ENCODE results near the gene ZBED1. TPM values are rescaled to one million over a fixed set of nuclear protein-coding genes. Genes with fewer than 3 reads are reported as not detected.

ZBED1 gene
- total and polyA plus RNA-seq, 9 of the 15 experiments (the other 6 are each of a cell fraction or from before 2014, with no cell fraction given): 0.61 to 27.6 (median 13.9) TPM

GRCh38 chrX:2502668-2503519, 2.1 kb upstream of the ZBED1 start (continued):
- TF ChIP-seq, protein P1, sequence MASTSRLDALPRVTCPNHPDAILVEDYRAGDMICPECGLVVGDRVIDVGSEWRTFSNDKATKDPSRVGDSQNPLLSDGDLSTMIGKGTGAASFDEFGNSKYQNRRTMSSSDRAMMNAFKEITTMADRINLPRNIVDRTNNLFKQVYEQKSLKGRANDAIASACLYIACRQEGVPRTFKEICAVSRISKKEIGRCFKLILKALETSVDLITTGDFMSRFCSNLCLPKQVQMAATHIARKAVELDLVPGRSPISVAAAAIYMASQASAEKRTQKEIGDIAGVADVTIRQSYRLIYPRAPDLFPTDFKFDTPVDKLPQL (IDR thresholded peaks at IDR 0.05; ENCODE audit: extremely low read depth, insufficient read length): no peak
- TF ChIP-seq HEY1 (CRISPR knock-in tag; IDR thresholded peaks at IDR 0.05; ENCODE audit: borderline replicate concordance): peak; percentile 65; the same call in 1 of the 2 replicates
- TF ChIP-seq JUND (IDR thresholded peaks at IDR 0.05; ENCODE audit: borderline replicate concordance, low read depth, low read length): no peak
- peak; percentile 64; the same call in 2 of the 3 replicates for TF ChIP-seq JUND (tag; IDR thresholded peaks at IDR 0.05; ENCODE audit: borderline replicate concordance, low read depth, low read length)
- no peak; the same call in 1 of the 2 replicates for TF ChIP-seq ZNF121 (CRISPR knock-in tag; conservative IDR thresholded peaks at IDR 0.05)
- TF ChIP-seq, protein P2, sequence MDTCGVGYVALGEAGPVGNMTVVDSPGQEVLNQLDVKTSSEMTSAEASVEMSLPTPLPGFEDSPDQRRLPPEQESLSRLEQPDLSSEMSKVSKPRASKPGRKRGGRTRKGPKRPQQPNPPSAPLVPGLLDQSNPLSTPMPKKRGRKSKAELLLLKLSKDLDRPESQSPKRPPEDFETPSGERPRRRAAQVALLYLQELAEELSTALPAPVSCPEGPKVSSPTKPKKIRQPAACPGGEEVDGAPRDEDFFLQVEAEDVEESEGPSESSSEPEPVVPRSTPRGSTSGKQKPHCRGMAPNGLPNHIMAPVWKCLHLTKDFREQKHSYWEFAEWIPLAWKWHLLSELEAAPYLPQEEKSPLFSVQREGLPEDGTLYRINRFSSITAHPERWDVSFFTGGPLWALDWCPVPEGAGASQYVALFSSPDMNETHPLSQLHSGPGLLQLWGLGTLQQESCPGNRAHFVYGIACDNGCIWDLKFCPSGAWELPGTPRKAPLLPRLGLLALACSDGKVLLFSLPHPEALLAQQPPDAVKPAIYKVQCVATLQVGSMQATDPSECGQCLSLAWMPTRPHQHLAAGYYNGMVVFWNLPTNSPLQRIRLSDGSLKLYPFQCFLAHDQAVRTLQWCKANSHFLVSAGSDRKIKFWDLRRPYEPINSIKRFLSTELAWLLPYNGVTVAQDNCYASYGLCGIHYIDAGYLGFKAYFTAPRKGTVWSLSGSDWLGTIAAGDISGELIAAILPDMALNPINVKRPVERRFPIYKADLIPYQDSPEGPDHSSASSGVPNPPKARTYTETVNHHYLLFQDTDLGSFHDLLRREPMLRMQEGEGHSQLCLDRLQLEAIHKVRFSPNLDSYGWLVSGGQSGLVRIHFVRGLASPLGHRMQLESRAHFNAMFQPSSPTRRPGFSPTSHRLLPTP (IDR thresholded peaks at IDR 0.05; ENCODE audit: borderline replicate concordance, extremely low read depth, insufficient read length): no peak
- TF ChIP-seq ZNF24 (IDR thresholded peaks at IDR 0.05): peak; percentile 90
- TF ChIP-seq, protein P3, sequence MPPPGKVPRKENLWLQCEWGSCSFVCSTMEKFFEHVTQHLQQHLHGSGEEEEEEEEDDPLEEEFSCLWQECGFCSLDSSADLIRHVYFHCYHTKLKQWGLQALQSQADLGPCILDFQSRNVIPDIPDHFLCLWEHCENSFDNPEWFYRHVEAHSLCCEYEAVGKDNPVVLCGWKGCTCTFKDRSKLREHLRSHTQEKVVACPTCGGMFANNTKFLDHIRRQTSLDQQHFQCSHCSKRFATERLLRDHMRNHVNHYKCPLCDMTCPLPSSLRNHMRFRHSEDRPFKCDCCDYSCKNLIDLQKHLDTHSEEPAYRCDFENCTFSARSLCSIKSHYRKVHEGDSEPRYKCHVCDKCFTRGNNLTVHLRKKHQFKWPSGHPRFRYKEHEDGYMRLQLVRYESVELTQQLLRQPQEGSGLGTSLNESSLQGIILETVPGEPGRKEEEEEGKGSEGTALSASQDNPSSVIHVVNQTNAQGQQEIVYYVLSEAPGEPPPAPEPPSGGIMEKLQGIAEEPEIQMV (tag; conservative IDR thresholded peaks at IDR 0.05; ENCODE audit: low read depth): peak; percentile 88
- TF ChIP-seq FOXA3 (CRISPR knock-in tag; conservative IDR thresholded peaks at IDR 0.05 in 1 of 2, IDR thresholded peaks at IDR 0.05 in 1 of 2): no peak
- 0 out of 2 replicates have a peak, but pooled peaks have one; percentile 78 for TF ChIP-seq NR4A1 (CRISPR knock-in tag; IDR thresholded peaks at IDR 0.05)
- TF ChIP-seq NR4A1 (tag; IDR thresholded peaks at IDR 0.05): peak; percentile 98
- no peak for TF ChIP-seq RNF2 (IDR thresholded peaks at IDR 0.05)
- TF ChIP-seq ZNF408 (CRISPR knock-in tag; IDR thresholded peaks at IDR 0.05; ENCODE audit: low read depth): no peak
- no peak for TF ChIP-seq MXI1 (IDR thresholded peaks at IDR 0.05; ENCODE audit: low read depth, low read length)
- TF ChIP-seq ELF2 (CRISPR knock-in tag; IDR thresholded peaks at IDR 0.05): peak; percentile 74; the same call in 1 of the 2 replicates
- TF ChIP-seq SMAD1 (IDR thresholded peaks at IDR 0.05; ENCODE audit: low read depth, low read length, partially characterized antibody): no peak
- TF ChIP-seq, protein P4, sequence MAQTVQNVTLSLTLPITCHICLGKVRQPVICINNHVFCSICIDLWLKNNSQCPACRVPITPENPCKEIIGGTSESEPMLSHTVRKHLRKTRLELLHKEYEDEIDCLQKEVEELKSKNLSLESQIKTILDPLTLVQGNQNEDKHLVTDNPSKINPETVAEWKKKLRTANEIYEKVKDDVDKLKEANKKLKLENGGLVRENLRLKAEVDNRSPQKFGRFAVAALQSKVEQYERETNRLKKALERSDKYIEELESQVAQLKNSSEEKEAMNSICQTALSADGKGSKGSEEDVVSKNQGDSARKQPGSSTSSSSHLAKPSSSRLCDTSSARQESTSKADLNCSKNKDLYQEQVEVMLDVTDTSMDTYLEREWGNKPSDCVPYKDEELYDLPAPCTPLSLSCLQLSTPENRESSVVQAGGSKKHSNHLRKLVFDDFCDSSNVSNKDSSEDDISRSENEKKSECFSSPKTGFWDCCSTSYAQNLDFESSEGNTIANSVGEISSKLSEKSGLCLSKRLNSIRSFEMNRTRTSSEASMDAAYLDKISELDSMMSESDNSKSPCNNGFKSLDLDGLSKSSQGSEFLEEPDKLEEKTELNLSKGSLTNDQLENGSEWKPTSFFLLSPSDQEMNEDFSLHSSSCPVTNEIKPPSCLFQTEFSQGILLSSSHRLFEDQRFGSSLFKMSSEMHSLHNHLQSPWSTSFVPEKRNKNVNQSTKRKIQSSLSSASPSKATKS (CRISPR knock-in tag; IDR thresholded peaks at IDR 0.05): 0 out of 2 replicates have a peak, but pooled peaks have one; percentile 33
- peak; percentile 87; the same call in 1 of the 2 replicates for TF ChIP-seq HSF4 (CRISPR knock-in tag; IDR thresholded peaks at IDR 0.05; ENCODE audit: borderline replicate concordance)
- TF ChIP-seq KLF13 (tag; IDR thresholded peaks at IDR 0.05; ENCODE audit: borderline replicate concordance, low read depth): peak; percentile 72; the same call in 1 of the 2 replicates
- 0 out of 2 replicates have a peak, but pooled peaks have one; percentile 29 for TF ChIP-seq PHB (CRISPR knock-in tag; IDR thresholded peaks at IDR 0.05)
